Putamen (tissue), 1 donor: Measurements from ENCODE around the gene MYL3.
"Not testable (repeated sequence)": the region's sequence is repeated elsewhere in the genome, so short reads cannot be mapped to it uniquely, and the experiment has no call there.

Experiments
- DNase-seq: peaks from one replicate; pipeline ENCODE4 v3.0.0-alpha.2; 2016; ENCODE audit warnings: low spot score

MYL3 gene

GRCh38 chr3:46824211-46824970 is 38.9 kb downstream of the MYL3 start:
- no peak for DNase-seq

- not testable (repeated sequence) for DNase-seq
Measured at GRCh38 chr3:46823314-46823713, 39.9 kb downstream of the MYL3 start.

DNA sequence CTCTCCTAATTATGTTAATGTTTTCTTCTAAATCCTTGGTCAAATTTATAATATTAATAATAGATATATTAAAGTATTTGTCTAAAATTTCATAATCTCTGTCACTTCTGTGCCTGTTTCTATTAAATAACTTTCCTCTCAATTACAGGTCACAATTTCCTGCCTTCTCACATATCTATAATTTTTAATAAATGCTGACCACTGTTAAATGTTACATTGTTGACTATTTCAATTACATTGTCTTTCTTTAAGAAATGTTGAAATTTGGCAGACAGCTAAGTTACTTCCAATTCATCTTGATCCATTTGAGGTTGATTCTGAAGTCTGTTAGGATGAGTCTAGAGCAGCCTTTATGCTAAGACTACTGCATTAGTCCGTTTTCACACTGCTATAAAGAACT is 41.7 kb downstream of the MYL3 start:
- DNase-seq, result no peak

DNA sequence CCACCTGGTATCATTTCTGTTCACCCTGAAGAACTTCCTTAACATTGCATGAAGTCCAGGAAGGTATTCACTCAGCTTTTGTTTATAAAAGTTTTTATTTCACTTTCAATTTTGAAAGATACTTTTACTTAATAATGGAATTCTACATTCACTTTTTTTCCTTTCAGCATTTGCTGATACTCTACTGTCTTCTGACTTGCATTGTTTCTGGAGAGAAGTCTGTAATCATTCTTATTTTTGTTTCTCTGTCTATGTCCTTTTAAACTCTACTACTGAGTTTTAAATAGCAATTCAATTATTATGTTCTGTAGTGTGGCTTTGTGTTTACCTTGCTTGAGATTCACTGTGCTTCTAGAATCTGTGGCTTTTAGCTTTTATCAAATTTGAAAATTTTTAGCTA is 42.4 kb downstream of the MYL3 start:
- DNase-seq, result no peak

GRCh38 chr3:46812237-46812791 is 50.9 kb downstream of the MYL3 start:
- DNase-seq, result no peak

- DNase-seq, result no peak
Measured at GRCh38 chr3:46811615-46812236, 51.5 kb downstream of the MYL3 start.

GRCh38 chr3:46808766-46809165 is 54.5 kb downstream of the MYL3 start:
- not testable (repeated sequence) for DNase-seq
